HL-60/S4 treated with phorbol 12-myristate 13-acetate at 8.2 ng/mL for 4 days and 3 days (cell line): Measurements from ENCODE around the gene CPSF3.
"Not testable (repeated sequence)": the region's sequence is repeated elsewhere in the genome, so short reads cannot be mapped to it uniquely, and the experiment has no call there.

Source experiments
- in situ Hi-C: fragments of 300-500 bp; cut with MboI; formaldehyde crosslinking; loops from 2 replicates; pipeline ENCODE4 v1.15.0; 2022; ENCODE audit warnings: low sequenced_read_pairs

The CPSF3 gene

GRCh38 chr2:9392898-9393765, 30.3 kb upstream of the CPSF3 start:
- in situ Hi-C loops, result no loop called here

- in situ Hi-C loops, result no loop called here
Observed at GRCh38 chr2:9394816-9395215, 28.6 kb upstream of the CPSF3 start.

- in situ Hi-C loops, result no loop called here
Observed at GRCh38 chr2:9397201-9397600, 26.3 kb upstream of the CPSF3 start.

GRCh38 chr2:9398251-9398650, 25.2 kb upstream of the CPSF3 start:
- in situ Hi-C loops, result not testable (repeated sequence)

- in situ Hi-C loops, result no loop called here
Observed at GRCh38 chr2:9398881-9399780, 24.3 kb upstream of the CPSF3 start.

- in situ Hi-C loops, result no loop called here
Observed at GRCh38 chr2:9400268-9401058, 23.0 kb upstream of the CPSF3 start.

- in situ Hi-C loops, result no loop called here
Observed at GRCh38 chr2:9401059-9401547, 22.4 kb upstream of the CPSF3 start.

GRCh38 chr2:9401646-9402371, 21.6 kb upstream of the CPSF3 start:
- in situ Hi-C loops, result no loop called here

- in situ Hi-C loops, result no loop called here
Observed at GRCh38 chr2:9403924-9404323, 19.5 kb upstream of the CPSF3 start.

- in situ Hi-C loops, result no loop called here
Observed at GRCh38 chr2:9404451-9404850, 19.0 kb upstream of the CPSF3 start.

GRCh38 chr2:9405636-9406035, 17.8 kb upstream of the CPSF3 start:
- in situ Hi-C loops, result no loop called here

GRCh38 chr2:9406529-9407362, 16.7 kb upstream of the CPSF3 start:
- in situ Hi-C loops, result no loop called here

GRCh38 chr2:9407363-9407811, 16.1 kb upstream of the CPSF3 start:
- in situ Hi-C loops, result no loop called here

GRCh38 chr2:9408641-9409151, 14.8 kb upstream of the CPSF3 start:
- in situ Hi-C loops, result no loop called here

- in situ Hi-C loops, result no loop called here
Observed at GRCh38 chr2:9410108-9410507, 13.3 kb upstream of the CPSF3 start.

GRCh38 chr2:9412781-9413180, 10.7 kb upstream of the CPSF3 start:
- in situ Hi-C loops, result no loop called here

GRCh38 chr2:9415516-9416169, 7.8 kb upstream of the CPSF3 start:
- in situ Hi-C loops, result no loop called here

- in situ Hi-C loops, result no loop called here
Observed at GRCh38 chr2:9416267-9416961, 7.0 kb upstream of the CPSF3 start.
